Astrocyte of the cerebellum (primary cell): ENCODE measurements around the gene CRYBB3.

Experiments
- DNase-seq: peaks from one replicate; pipeline ENCODE4 v3.0.0-alpha.2; 2011; ENCODE audit warnings: low read depth
- H3K4me3 ChIP-seq: 2 replicates; pipeline ENCODE4 v1.5.1; 2011; ENCODE audit warnings: mild to moderate bottlenecking, low read depth, low read length, moderate library complexity
- CTCF ChIP-seq: IDR thresholded peaks from 2 replicates; pipeline ENCODE4 v1.5.1; 2012; ENCODE audit warnings: low read length, low read depth, moderate library complexity, mild to moderate bottlenecking; ENCODE audit errors: missing control alignments
- in situ Hi-C: cut with HindIII; loops from 2 replicates; pipeline ENCODE4 v1.10.0; 2017; ENCODE audit warnings: low sequenced_read_pairs

Gene CRYBB3

GRCh38 chr22:25167834-25168601, 31.6 kb upstream of the CRYBB3 start:
- no peak for TF ChIP-seq CTCF
- no peak for DNase-seq
- H3K4me3 ChIP-seq, result no peak overlapping the region
- in situ Hi-C loops, result no loop called here

- in situ Hi-C loops, result no loop called here
Observed at GRCh38 chr22:25169278-25170031, 30.2 kb upstream of the CRYBB3 start.

GRCh38 chr22:25170426-25170980, 29.2 kb upstream of the CRYBB3 start:
- H3K4me3 ChIP-seq, result no peak overlapping the region
- DNase-seq, result no peak
- in situ Hi-C loops, result no loop called here
- no peak for TF ChIP-seq CTCF

More at GRCh38 chr22:25169278-25170031, 30.2 kb upstream of the CRYBB3 start:
- no peak for TF ChIP-seq CTCF
- H3K4me3 ChIP-seq, result no peak overlapping the region
- no peak for DNase-seq

GRCh38 chr22:25172153-25172552, 27.5 kb upstream of the CRYBB3 start:
- peak; percentile 8 for TF ChIP-seq CTCF
- DNase-seq, result no peak
- in situ Hi-C loops, result no loop called here
- H3K4me3 ChIP-seq, result no peak overlapping the region

- H3K4me3 ChIP-seq, result no peak overlapping the region
- no peak for TF ChIP-seq CTCF
- in situ Hi-C loops, result no loop called here
- DNase-seq, result no peak
Observed at GRCh38 chr22:25174156-25174887, 25.3 kb upstream of the CRYBB3 start.

- in situ Hi-C loops, result no loop called here
- no peak overlapping the region for H3K4me3 ChIP-seq
- TF ChIP-seq CTCF, result no peak
- DNase-seq, result no peak
Observed at GRCh38 chr22:25174888-25175411, 24.7 kb upstream of the CRYBB3 start.
